Activated CD8-positive, alpha-beta T cell treated with anti-CD3 and anti-CD28 coated beads for 36 hours (primary cell): ENCODE measurements around the gene LIME1. TPM values are rescaled to one million over a fixed set of nuclear protein-coding genes. Genes with fewer than 3 reads are reported as not detected.

Experiments
- ATAC-seq: fragments of 200-7000 bp; cut with Tn5 transposase; one replicate; pipeline ENCODE4 v1.10.0; 2021; ENCODE audit warnings: mild to moderate bottlenecking, moderate library complexity
- CTCF ChIA-PET: fragments of 350-600 bp; sonication (Branson Sonifier 250); formaldehyde crosslinking; loops from one replicate; lab custom pipeline; 2021; ENCODE audit warnings: antibody characterized with exemption; lab: Charles Lee
- POLR2A ChIA-PET: fragments of 350-600 bp; sonication (Branson Sonifier 250); formaldehyde crosslinking; loops from one replicate; lab custom pipeline; 2021; ENCODE audit warnings: antibody characterized with exemption; lab: Charles Lee
- DNase-seq: peaks from one replicate; pipeline ENCODE4 v3.0.0-alpha.2; 2020
- H3K27ac Mint-ChIP-seq: one replicate; pipeline ENCODE4 v1.8.0; 2021; ENCODE audit warnings: mild to moderate bottlenecking, mixed read lengths
- H3K27me3 Mint-ChIP-seq: one replicate; pipeline ENCODE4 v1.8.0; 2021; ENCODE audit warnings: mixed read lengths
- H3K36me3 Mint-ChIP-seq: one replicate; pipeline ENCODE4 v1.8.0; 2021; ENCODE audit warnings: low read depth, mixed read lengths
- H3K4me1 Mint-ChIP-seq: one replicate; pipeline ENCODE4 v1.8.0; 2021; ENCODE audit warnings: low read depth, mixed read lengths
- H3K4me3 Mint-ChIP-seq: one replicate; pipeline ENCODE4 v1.8.0; 2021; ENCODE audit warnings: mild to moderate bottlenecking, moderate library complexity, mixed read lengths
- H3K9me3 Mint-ChIP-seq: one replicate; pipeline ENCODE4 v1.8.0; 2021; ENCODE audit warnings: mixed read lengths
- intact Hi-C: fragments of 100-400 bp; cut with micrococcal nuclease; formaldehyde crosslinking; loops from one replicate; pipeline ENCODE4 v1.10.0; 2022
- total RNA-seq, 2 experiments: library from RNA; stranded (reverse); gene quantifications; one replicate each; pipeline ENCODE4 v1.2.3, GENCODE V29; 2021
- TF ChIP-seq, protein P1 (sequence below): fragments of 200-600 bp; IDR thresholded peaks from one replicate; pipeline ENCODE4 v1.8.0; 2022; ENCODE audit warnings: antibody characterized with exemption, mild to moderate bottlenecking

The LIME1 gene
- total RNA-seq, 2 experiments from 2014 or later = 15.5 to 16.8 TPM

DNA sequence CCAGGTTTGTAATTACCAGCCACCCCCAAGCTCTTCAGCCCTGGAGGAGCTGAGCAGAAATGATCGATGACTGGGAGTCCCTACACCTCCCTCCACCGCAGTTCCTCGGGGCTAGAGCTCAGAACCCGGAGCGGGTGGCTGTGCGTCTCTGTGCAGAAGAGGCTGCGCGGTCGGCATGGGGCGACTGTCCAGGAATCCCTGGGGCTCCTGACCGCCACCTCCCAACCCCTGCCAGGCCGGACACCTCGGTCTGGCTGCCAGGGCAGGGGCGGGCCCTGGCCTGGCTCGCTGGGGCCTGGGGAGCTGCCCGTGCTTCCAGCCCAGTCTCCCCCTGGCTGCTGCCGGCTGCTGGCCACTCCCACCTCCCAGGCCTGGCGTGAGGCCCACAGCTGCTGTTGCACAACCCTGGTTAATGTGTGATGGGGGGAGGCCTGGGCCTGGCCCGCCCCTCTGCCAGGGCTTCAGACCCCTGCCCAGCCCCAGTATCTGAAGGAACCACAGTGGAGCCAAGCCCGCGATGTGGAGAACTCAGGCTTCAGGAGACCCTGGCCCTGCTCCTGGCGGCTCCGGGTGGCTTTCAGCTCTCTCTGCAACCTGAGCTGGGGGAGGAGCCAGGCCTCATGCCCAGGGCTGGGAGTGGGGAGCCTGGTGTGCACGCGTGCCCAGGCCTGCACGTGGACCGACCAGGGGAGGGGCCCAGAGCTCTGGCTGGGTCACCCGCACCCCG, 4.3 kb downstream of the LIME1 start:
- Mint-ChIP-seq H3K4me3 (peak overlapping the region; percentile 52), H3K4me1 (peaks cover 16% of the 10 kb centered on the region), H3K27ac (no peak overlapping the region), H3K36me3 (peaks cover 5% of the 10 kb centered on the region), H3K27me3 (no peaks in the 10 kb centered on the region), H3K9me3 (no peaks in the 10 kb centered on the region)
- CTCF ChIA-PET = interaction anchor here (0.8 to 1.1 kb wide), 4 partner anchors 33 to 215 kb away, joined by 3 to 4 read pairs (median 4); partner anchors contain the start of genes ARFRP1, UCKL1 and ZGPAT
- intact Hi-C loops = no loop called here
- ATAC-seq = peak; percentile 8
- POLR2A ChIA-PET = interaction anchor here (1.2 to 2.2 kb wide), 5 partner anchors 8 to 83 kb away, joined by 4 to 8 read pairs (median 6); partner anchors contain the start of gene RTEL1
- DNase-seq = peak; percentile 62
- TF ChIP-seq, protein P1, sequence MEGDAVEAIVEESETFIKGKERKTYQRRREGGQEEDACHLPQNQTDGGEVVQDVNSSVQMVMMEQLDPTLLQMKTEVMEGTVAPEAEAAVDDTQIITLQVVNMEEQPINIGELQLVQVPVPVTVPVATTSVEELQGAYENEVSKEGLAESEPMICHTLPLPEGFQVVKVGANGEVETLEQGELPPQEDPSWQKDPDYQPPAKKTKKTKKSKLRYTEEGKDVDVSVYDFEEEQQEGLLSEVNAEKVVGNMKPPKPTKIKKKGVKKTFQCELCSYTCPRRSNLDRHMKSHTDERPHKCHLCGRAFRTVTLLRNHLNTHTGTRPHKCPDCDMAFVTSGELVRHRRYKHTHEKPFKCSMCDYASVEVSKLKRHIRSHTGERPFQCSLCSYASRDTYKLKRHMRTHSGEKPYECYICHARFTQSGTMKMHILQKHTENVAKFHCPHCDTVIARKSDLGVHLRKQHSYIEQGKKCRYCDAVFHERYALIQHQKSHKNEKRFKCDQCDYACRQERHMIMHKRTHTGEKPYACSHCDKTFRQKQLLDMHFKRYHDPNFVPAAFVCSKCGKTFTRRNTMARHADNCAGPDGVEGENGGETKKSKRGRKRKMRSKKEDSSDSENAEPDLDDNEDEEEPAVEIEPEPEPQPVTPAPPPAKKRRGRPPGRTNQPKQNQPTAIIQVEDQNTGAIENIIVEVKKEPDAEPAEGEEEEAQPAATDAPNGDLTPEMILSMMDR = no peak

DNA sequence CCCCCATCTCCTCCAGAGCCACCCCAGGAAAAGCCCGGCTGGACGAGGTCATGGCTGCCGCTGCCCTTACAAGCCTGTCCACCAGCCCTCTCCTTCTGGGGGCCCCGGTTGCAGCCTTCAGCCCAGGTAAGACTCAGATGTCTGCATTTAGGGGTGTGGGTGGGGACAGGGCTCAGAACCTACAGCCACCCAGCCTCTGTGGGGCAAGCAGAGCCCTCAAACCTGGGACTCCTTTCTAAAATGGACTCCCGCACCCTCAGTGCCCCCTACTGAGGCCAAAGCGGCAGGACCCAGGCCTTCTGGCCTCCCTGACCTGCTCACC, 4.9 kb downstream of the LIME1 start:
- ChIA-PET CTCF (interaction anchor here (0.7 to 1.1 kb wide), 3 partner anchors 34 to 215 kb away, joined by 3 to 4 read pairs (median 3); partner anchors contain the start of gene UCKL1), POLR2A (interaction anchor here (1.2 to 1.6 kb wide), 4 partner anchors 7 to 42 kb away, joined by 4 to 8 read pairs (median 6); no protein-coding TSS in a partner anchor)
- TF ChIP-seq, protein P1 = no peak
- H3K27ac Mint-ChIP-seq = no peak overlapping the region
- H3K9me3 Mint-ChIP-seq = no peaks in the 10 kb centered on the region
- no peaks in the 10 kb centered on the region for H3K27me3 Mint-ChIP-seq
- intact Hi-C loops = no loop called here
- peaks cover under 1% of the 10 kb centered on the region for H3K36me3 Mint-ChIP-seq
- peaks cover 11% of the 10 kb centered on the region for H3K4me1 Mint-ChIP-seq
- H3K4me3 Mint-ChIP-seq = peak overlapping the region; percentile 52
- no peak for ATAC-seq
- DNase-seq = no peak

DNA sequence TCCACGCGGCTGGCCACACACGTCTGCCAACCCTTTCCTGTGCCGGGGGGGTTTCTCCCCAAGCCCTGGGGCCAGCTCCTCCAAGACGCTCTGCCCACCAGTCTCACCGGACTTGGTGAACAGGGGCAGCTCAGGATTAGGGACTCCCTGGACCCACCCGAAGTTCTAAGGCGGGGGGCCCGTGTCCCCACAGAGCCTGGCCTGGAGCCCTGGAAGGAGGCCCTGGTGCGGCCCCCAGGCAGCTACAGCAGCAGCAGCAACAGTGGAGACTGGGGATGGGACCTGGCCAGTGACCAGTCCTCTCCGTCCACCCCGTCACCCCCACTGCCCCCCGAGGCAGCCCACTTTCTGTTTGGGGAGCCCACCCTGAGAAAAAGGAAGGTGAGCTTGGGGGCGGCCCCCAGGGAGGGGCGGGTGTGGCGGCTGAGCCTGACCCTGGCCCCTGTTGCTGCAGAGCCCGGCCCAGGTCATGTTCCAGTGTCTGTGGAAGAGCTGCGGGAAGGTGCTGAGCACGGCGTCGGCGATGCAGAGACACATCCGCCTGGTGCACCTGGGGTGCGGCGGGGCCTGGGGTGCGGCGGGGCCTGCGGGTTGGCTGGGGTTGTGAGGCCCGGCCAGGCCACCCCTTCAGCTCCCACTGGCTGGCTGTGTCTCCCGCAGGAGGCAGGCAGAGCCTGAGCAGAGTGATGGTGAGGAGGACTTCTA, 5.4 kb downstream of the LIME1 start:
- ChIA-PET CTCF (interaction anchor here (0.7 kb wide), 1 partner anchor 35 kb away, joined by 3 read pairs; no protein-coding TSS in a partner anchor), POLR2A (interaction anchor here (1.0 to 1.6 kb wide), 5 partner anchors 8 to 43 kb away, joined by 3 to 8 read pairs (median 4); no protein-coding TSS in a partner anchor)
- Mint-ChIP-seq H3K36me3 (no peaks in the 10 kb centered on the region), H3K4me3 (peak overlapping the region; percentile 52), H3K4me1 (peaks cover 6% of the 10 kb centered on the region), H3K9me3 (no peaks in the 10 kb centered on the region), H3K27ac (no peak overlapping the region), H3K27me3 (no peaks in the 10 kb centered on the region)
- intact Hi-C loops = no loop called here
- ATAC-seq = no peak
- TF ChIP-seq, protein P1 = no peak
- DNase-seq = no peak

DNA sequence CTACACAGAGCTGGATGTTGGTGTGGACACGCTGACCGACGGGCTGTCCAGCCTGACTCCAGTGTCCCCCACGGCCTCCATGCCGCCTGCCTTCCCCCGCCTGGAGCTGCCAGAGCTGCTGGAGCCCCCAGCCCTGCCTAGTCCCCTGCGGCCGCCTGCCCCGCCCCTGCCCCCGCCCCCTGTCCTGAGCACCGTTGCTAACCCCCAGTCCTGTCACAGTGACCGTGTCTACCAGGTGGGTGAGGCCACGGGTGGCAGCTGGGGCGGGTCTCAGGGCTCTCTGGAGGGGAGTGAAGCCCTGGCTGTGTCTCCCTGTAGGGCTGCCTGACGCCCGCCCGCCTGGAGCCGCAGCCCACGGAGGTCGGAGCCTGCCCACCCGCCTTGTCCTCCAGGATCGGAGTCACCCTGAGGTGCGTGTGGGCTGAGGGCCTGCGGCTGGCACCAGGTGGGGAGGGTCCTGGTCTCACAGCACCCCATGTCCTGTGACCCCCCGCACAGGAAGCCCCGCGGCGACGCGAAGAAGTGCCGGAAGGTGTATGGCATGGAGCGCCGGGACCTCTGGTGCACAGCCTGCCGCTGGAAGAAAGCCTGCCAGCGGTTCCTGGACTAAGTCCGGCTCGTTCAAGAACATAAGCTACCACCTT, 6.0 kb downstream of the LIME1 start:
- Mint-ChIP-seq H3K4me3 (no peak overlapping the region), H3K27ac (no peak overlapping the region), H3K36me3 (no peaks in the 10 kb centered on the region), H3K27me3 (no peaks in the 10 kb centered on the region), H3K9me3 (no peaks in the 10 kb centered on the region), H3K4me1 (peaks cover 1% of the 10 kb centered on the region)
- ATAC-seq = no peak
- CTCF ChIA-PET = no interaction called here
- TF ChIP-seq, protein P1 = no peak
- DNase-seq = no peak
- intact Hi-C loops = no loop called here
- POLR2A ChIA-PET = interaction anchor here (1.0 to 1.1 kb wide), 2 partner anchors 16 to 34 kb away, joined by 3 to 4 read pairs; no protein-coding TSS in a partner anchor
